GM23338 (cell line): ENCODE results near the gene TRIO. TPM values are rescaled to one million over a fixed set of nuclear protein-coding genes. Genes with fewer than 3 reads are reported as not detected.

Source experiments
- ATAC-seq: fragments of 200-7000 bp; cut with Tn5 transposase; 3 replicates; pipeline ENCODE4 v1.9.1; 2020
- DNase-seq: peaks from one replicate; pipeline ENCODE4 v3.0.0-alpha.2; 2015; ENCODE audit warnings: low spot score
- H2AFZ ChIP-seq: fragments of 200-600 bp; sonication (generic); 2 replicates; pipeline ENCODE4 v1.8.0; 2016; ENCODE audit warnings: antibody characterized with exemption, mild to moderate bottlenecking, moderate library complexity
- H3F3A ChIP-seq: fragments of 200-600 bp; sonication (generic); replicated peaks from 2 replicates; pipeline ENCODE4 v1.8.0; 2017; ENCODE audit warnings: antibody characterized with exemption, mixed run types, low read depth
- H3K27ac ChIP-seq: fragments of 200-600 bp; sonication (generic); 2 replicates; pipeline ENCODE4 v1.6.1; 2016; ENCODE audit warnings: low read depth
- H3K27me3 ChIP-seq: fragments of 200-600 bp; sonication (generic); 2 replicates; pipeline ENCODE4 v1.8.0; 2016; ENCODE audit warnings: mild to moderate bottlenecking, mixed run types, moderate library complexity; ENCODE audit not compliant: insufficient read depth
- H3K36me3 ChIP-seq: fragments of 200-600 bp; sonication (generic); 2 replicates; pipeline ENCODE4 v1.8.0; 2016; ENCODE audit warnings: mild to moderate bottlenecking; ENCODE audit not compliant: insufficient read depth
- H3K4me1 ChIP-seq: fragments of 200-600 bp; sonication (generic); 2 replicates; pipeline ENCODE4 v1.8.0; 2016; ENCODE audit warnings: mild to moderate bottlenecking, moderate library complexity; ENCODE audit not compliant: insufficient read depth
- H3K4me2 ChIP-seq: fragments of 200-600 bp; sonication (generic); 2 replicates; pipeline ENCODE4 v1.7.1; 2017; ENCODE audit warnings: mixed run types
- H3K4me3 ChIP-seq: fragments of 200-600 bp; sonication (generic); 2 replicates; pipeline ENCODE4 v1.6.1; 2016; ENCODE audit warnings: mixed run types
- H3K79me2 ChIP-seq: fragments of 200-600 bp; sonication (generic); replicated peaks from 2 replicates; pipeline ENCODE4 v1.8.0; 2017; ENCODE audit warnings: mild to moderate bottlenecking; ENCODE audit not compliant: insufficient read depth
- H3K9me2 ChIP-seq: fragments of 200-600 bp; sonication (generic); 2 replicates; pipeline ENCODE4 v1.8.0; 2017; ENCODE audit not compliant: insufficient read depth
- H4K20me1 ChIP-seq: fragments of 200-600 bp; sonication (generic); replicated peaks from 2 replicates; pipeline ENCODE4 v1.8.0; 2017; ENCODE audit warnings: mild to moderate bottlenecking; ENCODE audit not compliant: insufficient read depth
- H3K27ac Mint-ChIP-seq: 2 replicates; pipeline ENCODE4 v1.8.0; 2020; ENCODE audit warnings: inconsistent platforms, mild to moderate bottlenecking, moderate library complexity, mixed read lengths
- H3K27me3 Mint-ChIP-seq: 3 replicates; pipeline ENCODE4 v1.8.0; 2022; ENCODE audit warnings: low read depth, mild to moderate bottlenecking, moderate library complexity, mixed read lengths, inconsistent platforms; ENCODE audit not compliant: insufficient read depth, poor library complexity
- H3K36me3 Mint-ChIP-seq: 3 replicates; pipeline ENCODE4 v1.8.0; 2021; ENCODE audit warnings: low read depth, mild to moderate bottlenecking, inconsistent platforms, moderate library complexity, mixed read lengths
- H3K4me1 Mint-ChIP-seq: 3 replicates; pipeline ENCODE4 v1.8.0; 2020; ENCODE audit warnings: mild to moderate bottlenecking, inconsistent platforms, mixed read lengths
- H3K4me3 Mint-ChIP-seq: 3 replicates; pipeline ENCODE4 v1.8.0; 2021; ENCODE audit warnings: moderate library complexity, mild to moderate bottlenecking, inconsistent platforms, mixed read lengths
- H3K9me3 Mint-ChIP-seq: 3 replicates; pipeline ENCODE4 v1.8.0; 2020; ENCODE audit warnings: moderate library complexity, mild to moderate bottlenecking, inconsistent platforms, mixed read lengths
- CREB1 ChIP-seq: fragments of 250-450 bp; sonication (Bioruptor Pico); IDR thresholded peaks from 2 replicates; pipeline ENCODE4 v1.5.0; 2020; ENCODE audit warnings: low read depth, mild to moderate bottlenecking, moderate library complexity
- CTCF ChIP-seq, 2 experiments: fragments of 200-600 bp in 1 of 2; sonication (generic) in 1 of 2; conservative IDR thresholded peaks; 2 replicates each; pipeline versions ENCODE4 v1.5.1 to v1.6.1; 2016 to 2017; ENCODE audit warnings: antibody characterized with exemption in 2 of 2, low read depth in 2 of 2, mild to moderate bottlenecking in 2 of 2, moderate library complexity in 1 of 2
- ETS1 ChIP-seq: IDR thresholded peaks from 2 replicates; pipeline ENCODE4 v1.6.1; 2016; ENCODE audit warnings: antibody characterized with exemption
- EZH2 ChIP-seq: fragments of 200-600 bp; sonication (generic); IDR thresholded peaks from one replicate; pipeline ENCODE4 v1.8.0; 2017; ENCODE audit warnings: antibody characterized with exemption, mild to moderate bottlenecking, low read depth; ENCODE audit not compliant: unreplicated experiment
- EZH2phosphoT487 ChIP-seq: fragments of 200-600 bp; sonication (generic); IDR thresholded peaks from one replicate; pipeline ENCODE4 v1.8.1; 2018; ENCODE audit warnings: antibody characterized with exemption; ENCODE audit not compliant: unreplicated experiment
- JUNB ChIP-seq: IDR thresholded peaks from one replicate; pipeline ENCODE4 v1.6.1; 2016; ENCODE audit warnings: antibody characterized with exemption; ENCODE audit not compliant: unreplicated experiment
- NANOG ChIP-seq: IDR thresholded peaks from 2 replicates; pipeline ENCODE4 v1.6.1; 2016; ENCODE audit warnings: antibody characterized with exemption, borderline replicate concordance
- POLR2AphosphoS5 ChIP-seq: IDR thresholded peaks from 2 replicates; pipeline ENCODE4 v1.6.1; 2016; ENCODE audit warnings: antibody characterized with exemption, low read depth
- REST ChIP-seq: IDR thresholded peaks from one replicate; pipeline ENCODE4 v1.6.1; 2018; ENCODE audit warnings: antibody characterized with exemption; ENCODE audit not compliant: unreplicated experiment
- STAT1 ChIP-seq: IDR thresholded peaks from one replicate; pipeline ENCODE4 v1.6.1; 2016; ENCODE audit warnings: antibody characterized with exemption; ENCODE audit not compliant: unreplicated experiment
- ZNF114 ChIP-seq: fragments of 250-450 bp; sonication (Bioruptor Pico); IDR thresholded peaks from 2 replicates; pipeline ENCODE4 v1.5.0; 2020; ENCODE audit warnings: mild to moderate bottlenecking, moderate library complexity
- ZNF331 ChIP-seq: fragments of 250-450 bp; sonication (Bioruptor Pico); IDR thresholded peaks from 2 replicates; pipeline ENCODE4 v1.5.0; 2020; ENCODE audit warnings: low read depth, mild to moderate bottlenecking, moderate library complexity
- ZNF462 ChIP-seq: fragments of 250-450 bp; sonication (Bioruptor Pico); IDR thresholded peaks from 2 replicates; pipeline ENCODE4 v1.5.0; 2020; ENCODE audit warnings: mild to moderate bottlenecking, moderate library complexity
- polyA plus RNA-seq: library from polyadenylated mRNA; unstranded; fragments of >200 nt; fragmentation: Nextera tagmentation; extraction: Ambion mirVana; gene quantifications from 2 replicates; pipeline ENCODE4 v1.2.1, GENCODE V29; 2016
- total RNA-seq: library from RNA; depleted of rRNA; stranded (reverse); fragments of >200 nt; shearing (Covaris generic); gene quantifications from 2 replicates; pipeline ENCODE4 v1.2.3, GENCODE V29; 2014

The TRIO gene
- total and polyA plus RNA-seq, 2 experiments from 2014 or later = 13.8 to 113 TPM

GRCh38 chr5:14280294-14280854 is 137.2 kb downstream of the TRIO start:
- Histone ChIP-seq H3K79me2 (peaks cover 87% of the 10 kb centered on the region), H3K4me2 (no peak overlapping the region), H3K4me3 (no peak overlapping the region), H3F3A (no peaks in the 10 kb centered on the region), H3K36me3 (no peaks in the 10 kb centered on the region), H3K27ac (no peak overlapping the region), H4K20me1 (peaks cover 4% of the 10 kb centered on the region; the same call in 1 of the 2 replicates), H3K4me1 (peaks cover 30% of the 10 kb centered on the region), H3K27me3 (no peaks in the 10 kb centered on the region), H3K9me2 (no peaks in the 10 kb centered on the region), H2AFZ (no peak overlapping the region)
- DNase-seq (no peak), ATAC-seq (no peak)
- peaks cover 40% of the 10 kb centered on the region for H3K4me1 Mint-ChIP-seq
- no peak overlapping the region for H3K27ac Mint-ChIP-seq
- H3K9me3 Mint-ChIP-seq = no peaks in the 10 kb centered on the region
- no peaks in the 10 kb centered on the region for H3K27me3 Mint-ChIP-seq
- no peak overlapping the region for H3K4me3 Mint-ChIP-seq
- TF ChIP-seq ETS1 (no peak), CTCF (conservative IDR thresholded peaks at IDR 0.05; ENCODE audit: low read depth in 2 of 2) (no peak), ZNF462 (CRISPR knock-in tag) (no peak), ZNF114 (CRISPR knock-in tag) (no peak), JUNB (no peak), NANOG (no peak), CREB1 (CRISPR knock-in tag) (no peak), REST (no peak), POLR2AphosphoS5 (no peak), ZNF331 (CRISPR knock-in tag) (no peak), STAT1 (no peak), EZH2 (no peak), EZH2phosphoT487 (no peak)
- peaks cover 9% of the 10 kb centered on the region; the same call in 1 of the 3 replicates for H3K36me3 Mint-ChIP-seq
